H9 (cell line): ENCODE results near the gene ZFPM1. TPM values are rescaled to one million over a fixed set of nuclear protein-coding genes. Genes with fewer than 3 reads are reported as not detected.

Experiments used
- DNase-seq: peaks from one replicate; pipeline ENCODE4 v3.0.0-alpha.2; 2017
- H2AFZ ChIP-seq: one replicate; pipeline ENCODE4 v1.6.1; 2013; ENCODE audit warnings: mild to moderate bottlenecking, low read length, control low read depth, moderate library complexity
- H2AK5ac ChIP-seq: 2 replicates; pipeline ENCODE4 v1.6.1; 2013; ENCODE audit warnings: low read length, control low read depth, mixed read lengths; ENCODE audit not compliant: insufficient read length
- H2BK120ac ChIP-seq: one replicate; pipeline ENCODE4 v1.6.1; 2013; ENCODE audit warnings: low read depth, mild to moderate bottlenecking, low read length, control low read depth, inconsistent platforms; ENCODE audit not compliant: poor library complexity, severe bottlenecking
- H2BK12ac ChIP-seq: 2 replicates; pipeline ENCODE4 v1.6.1; 2013; ENCODE audit warnings: low read length, control low read depth, mixed read lengths, low read depth; ENCODE audit not compliant: insufficient read length
- H2BK15ac ChIP-seq: 2 replicates; pipeline ENCODE4 v1.6.1; 2013; ENCODE audit warnings: low read depth, low read length, control low read depth
- H2BK20ac ChIP-seq: one replicate; pipeline ENCODE4 v1.6.1; 2013; ENCODE audit warnings: low read depth, mild to moderate bottlenecking, low read length, control low read depth, inconsistent platforms; ENCODE audit not compliant: poor library complexity, severe bottlenecking
- H2BK5ac ChIP-seq: 2 replicates; pipeline ENCODE4 v1.6.1; 2013; ENCODE audit warnings: low read length, control low read depth, mixed read lengths; ENCODE audit not compliant: insufficient read length
- H3K14ac ChIP-seq: 2 replicates; pipeline ENCODE4 v1.6.1; 2013; ENCODE audit warnings: low read length, control low read depth; ENCODE audit not compliant: insufficient read depth
- H3K18ac ChIP-seq: 2 replicates; pipeline ENCODE4 v1.6.1; 2013; ENCODE audit warnings: low read depth, mild to moderate bottlenecking, mixed read lengths, low read length, control low read depth; ENCODE audit not compliant: insufficient read length
- H3K23ac ChIP-seq: 2 replicates; pipeline ENCODE4 v1.6.1; 2013; ENCODE audit warnings: low read length, control low read depth, mixed read lengths, low read depth; ENCODE audit not compliant: insufficient read length
- H3K23me2 ChIP-seq: 2 replicates; pipeline ENCODE4 v1.6.1; 2013; ENCODE audit warnings: low read depth, mild to moderate bottlenecking, mixed read lengths, low read length, control low read depth; ENCODE audit not compliant: insufficient read length, poor library complexity, severe bottlenecking
- H3K27ac ChIP-seq: 2 replicates; pipeline ENCODE4 v1.5.1; 2013; ENCODE audit warnings: low read length, control low read depth, mixed read lengths, low read depth; ENCODE audit not compliant: insufficient read length
- H3K27me3 ChIP-seq: 2 replicates; pipeline ENCODE4 v1.6.1; 2013; ENCODE audit warnings: low read length, control low read depth, inconsistent platforms; ENCODE audit not compliant: insufficient read depth
- H3K4ac ChIP-seq: 2 replicates; pipeline ENCODE4 v1.6.1; 2013; ENCODE audit warnings: low read depth, mild to moderate bottlenecking, control low read depth, inconsistent platforms, low read length, moderate library complexity
- H3K4me1 ChIP-seq: 2 replicates; pipeline ENCODE4 v1.6.1; 2013; ENCODE audit warnings: low read length, control low read depth, inconsistent platforms; ENCODE audit not compliant: insufficient read depth
- H3K4me2 ChIP-seq: 2 replicates; pipeline ENCODE4 v1.6.1; 2013; ENCODE audit warnings: low read length, control low read depth, mixed read lengths; ENCODE audit not compliant: insufficient read length, insufficient read depth
- H3K56ac ChIP-seq: 2 replicates; pipeline ENCODE4 v1.6.1; 2013; ENCODE audit warnings: low read depth, mild to moderate bottlenecking, mixed read lengths, low read length, control low read depth; ENCODE audit not compliant: insufficient read length
- H3K79me1 ChIP-seq: 2 replicates; pipeline ENCODE4 v1.6.1; 2013; ENCODE audit warnings: low read depth, mild to moderate bottlenecking, moderate library complexity, low read length, control low read depth, inconsistent platforms; ENCODE audit not compliant: insufficient read depth, poor library complexity, severe bottlenecking
- H3K79me2 ChIP-seq: 2 replicates; pipeline ENCODE4 v1.6.1; 2013; ENCODE audit warnings: low read length, control low read depth, inconsistent platforms; ENCODE audit not compliant: insufficient read depth
- H3K9ac ChIP-seq: 2 replicates; pipeline ENCODE4 v1.6.1; 2013; ENCODE audit warnings: low read length, control low read depth, mixed read lengths; ENCODE audit not compliant: insufficient read length; ENCODE audit errors: extremely low read depth
- H3K9me3 ChIP-seq: one replicate; pipeline ENCODE4 v1.6.1; 2013; ENCODE audit warnings: low read depth, low read length, inconsistent platforms; ENCODE audit not compliant: control insufficient read depth
- H3T11ph ChIP-seq: one replicate; pipeline ENCODE4 v1.6.1; 2013; ENCODE audit warnings: mild to moderate bottlenecking, low read length, control low read depth, inconsistent platforms
- H4K20me1 ChIP-seq: one replicate; pipeline ENCODE4 v1.6.1; 2013; ENCODE audit not compliant: control insufficient read depth, insufficient read length, insufficient read depth
- H4K5ac ChIP-seq: 2 replicates; pipeline ENCODE4 v1.6.1; 2013; ENCODE audit warnings: low read depth, mild to moderate bottlenecking, mixed read lengths, low read length, control low read depth; ENCODE audit not compliant: insufficient read length
- H4K8ac ChIP-seq: replicated peaks from 2 replicates; pipeline ENCODE4 v1.6.1; 2013; ENCODE audit warnings: low read length, control low read depth, mixed read lengths, low read depth; ENCODE audit not compliant: insufficient read length
- H4K91ac ChIP-seq: 2 replicates; pipeline ENCODE4 v1.6.1; 2013; ENCODE audit warnings: low read depth, mild to moderate bottlenecking, moderate library complexity, mixed read lengths, low read length, control low read depth; ENCODE audit not compliant: insufficient read length
- H3K27ac Mint-ChIP-seq, 3 experiments: 2 replicates in 2 of 3; 3 replicates in 1 of 3; pipeline ENCODE4 v1.8.0; 2020 to 2021; ENCODE audit warnings: mixed read lengths in 3 of 3, mild to moderate bottlenecking in 1 of 3, moderate library complexity in 1 of 3
- H3K27me3 Mint-ChIP-seq: 2 replicates; pipeline ENCODE4 v1.8.0; 2021; ENCODE audit warnings: low read depth, mild to moderate bottlenecking, moderate library complexity, mixed read lengths
- H3K36me3 Mint-ChIP-seq, 3 experiments: 2 replicates in 2 of 3; 3 replicates in 1 of 3; pipeline ENCODE4 v1.8.0; 2020 to 2021; ENCODE audit warnings: low read depth in 3 of 3, mixed read lengths in 3 of 3; ENCODE audit not compliant: insufficient read depth in 1 of 3
- H3K4me1 Mint-ChIP-seq, 2 experiments: 2 replicates each; pipeline ENCODE4 v1.8.0; 2020; ENCODE audit warnings: mixed read lengths in 2 of 2
- H3K4me3 Mint-ChIP-seq, 2 experiments: 2 replicates in 1 of 2; 3 replicates in 1 of 2; pipeline ENCODE4 v1.8.0; 2020 to 2021; ENCODE audit warnings: mild to moderate bottlenecking in 2 of 2, mixed read lengths in 2 of 2, moderate library complexity in 1 of 2
- H3K9me3 Mint-ChIP-seq, 2 experiments: 2 replicates in 1 of 2; 3 replicates in 1 of 2; pipeline ENCODE4 v1.8.0; 2020; ENCODE audit warnings: mild to moderate bottlenecking in 2 of 2, mixed read lengths in 2 of 2, moderate library complexity in 1 of 2
- CTCF ChIP-seq: fragments of 200-600 bp; sonication (generic); conservative IDR thresholded peaks from 3 replicates; pipeline ENCODE4 v1.8.0; 2021; ENCODE audit warnings: antibody characterized with exemption, mild to moderate bottlenecking
- WGBS: extraction: QIAGEN DNeasy Blood & Tissue Kit; methylation state at CpG from one replicate; pipeline ENCODE4 v1.1.7; 2013; ENCODE audit warnings: missing lambda C conversion rate, low lambda C conversion rate, mixed read lengths; ENCODE audit not compliant: insufficient read length; ENCODE audit errors: extremely low coverage; 5-methylcytosine and 5-hydroxymethylcytosine counted together
- total RNA-seq: library from RNA; stranded (reverse); gene quantifications from 2 replicates; pipeline ENCODE4 v1.2.1, GENCODE V29; 2021

ZFPM1 gene
- total RNA-seq, 1 experiment from 2014 or later, result 3.6 TPM

- Histone ChIP-seq H2AFZ (no peak overlapping the region), H3K79me2 (no peaks in the 10 kb centered on the region), H3T11ph (no peak overlapping the region), H3K56ac (no peak overlapping the region), H2BK15ac (no peak overlapping the region), H3K79me1 (no peaks in the 10 kb centered on the region), H4K20me1 (no peaks in the 10 kb centered on the region), H3K4ac (no peak overlapping the region), H4K91ac (no peak overlapping the region), H4K8ac (no peak overlapping the region), H3K14ac (no peak overlapping the region), H3K4me2 (no peak overlapping the region), H2BK120ac (no peak overlapping the region), H3K18ac (no peak overlapping the region), H2BK12ac (no peak overlapping the region), H3K27me3 (no peaks in the 10 kb centered on the region), H3K23me2 (no peaks in the 10 kb centered on the region), H2BK20ac (no peak overlapping the region), H3K23ac (no peak overlapping the region), H2BK5ac (no peak overlapping the region), H3K4me1 (no peaks in the 10 kb centered on the region), H3K9me3 (no peaks in the 10 kb centered on the region), H2AK5ac (no peak overlapping the region), H3K27ac (no peak overlapping the region), H3K9ac (no peak overlapping the region), H4K5ac (no peak overlapping the region)
- H3K9me3 Mint-ChIP-seq, result no peaks in the 10 kb centered on the region
- DNase-seq, result no peak
- peaks cover 0 to 3% of the 10 kb centered on the region in 2 experiments; a peak in 1 of 4 replicates for H3K4me1 Mint-ChIP-seq
- no peak for TF ChIP-seq CTCF
- H3K27ac Mint-ChIP-seq, result no peak overlapping the region; a peak in 1 of 7 replicates
- no peaks in the 10 kb centered on the region; a peak in 1 of 7 replicates for H3K36me3 Mint-ChIP-seq
- no CpG with 5 or more reads among the region's 16 CpGs for WGBS
- H3K4me3 Mint-ChIP-seq, result no peak overlapping the region
- H3K27me3 Mint-ChIP-seq, result no peaks in the 10 kb centered on the region
These were observed 40.3 kb upstream of the ZFPM1 start for GRCh38 chr16:88412766-88413165.
